Peyer's patch (tissue), 4 donors: ENCODE measurements around the gene ACSL6.

Experiments
- CTCF ChIP-seq, 6 experiments: fragments of 450-650 bp in 4 of 6; fragments of 200-600 bp in 2 of 6; sonication (generic) in 1 of 6; IDR thresholded peaks; one replicate each; pipeline ENCODE4 v1.5.1; 2017 to 2019; ENCODE audit warnings: antibody characterized with exemption in 6 of 6, mild to moderate bottlenecking in 3 of 6, moderate library complexity in 1 of 6
- POLR2A ChIP-seq, 2 donors: fragments of 450-650 bp; IDR thresholded peaks; one replicate each; pipeline ENCODE4 v1.5.1; 2017; ENCODE audit warnings: antibody characterized with exemption in 2 of 2, mild to moderate bottlenecking in 2 of 2, moderate library complexity in 2 of 2

DNA sequence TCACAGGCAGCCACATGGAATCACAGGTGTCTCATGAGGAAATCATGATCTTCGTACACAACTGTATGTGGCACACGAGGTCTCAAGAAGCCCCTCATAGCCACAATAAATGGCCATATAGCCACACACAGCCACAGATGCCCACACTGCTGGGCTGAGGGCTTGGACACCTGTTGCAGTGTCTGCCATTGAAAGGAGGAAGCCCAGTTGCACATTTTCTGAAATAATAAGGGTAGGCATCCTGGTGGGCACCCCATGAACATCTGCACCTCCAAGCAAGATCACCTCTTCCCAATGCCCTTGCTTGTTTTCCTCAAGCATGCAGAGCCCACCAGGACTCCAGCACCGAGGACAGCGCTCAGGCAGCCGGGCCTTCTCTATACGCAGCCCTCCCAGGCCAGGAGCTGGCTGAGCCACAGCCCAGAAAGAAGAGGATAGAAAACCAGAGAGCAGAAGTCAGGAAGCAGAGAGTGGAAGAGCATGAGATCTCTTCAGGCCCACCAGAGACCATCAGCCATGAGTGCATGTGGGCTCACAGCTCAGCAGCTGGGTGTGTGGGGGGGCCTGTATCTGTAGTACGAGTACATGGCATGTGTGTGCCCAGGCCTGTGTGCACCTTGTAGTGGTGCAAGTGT, 1.0 kb upstream of the ACSL6 start:
- no peak for TF ChIP-seq CTCF (IDR thresholded peaks at IDR 0.05)
- no peak for TF ChIP-seq POLR2A (IDR thresholded peaks at IDR 0.05)
